ENCODE measurements around the gene TNN.

TNN gene

DNA sequence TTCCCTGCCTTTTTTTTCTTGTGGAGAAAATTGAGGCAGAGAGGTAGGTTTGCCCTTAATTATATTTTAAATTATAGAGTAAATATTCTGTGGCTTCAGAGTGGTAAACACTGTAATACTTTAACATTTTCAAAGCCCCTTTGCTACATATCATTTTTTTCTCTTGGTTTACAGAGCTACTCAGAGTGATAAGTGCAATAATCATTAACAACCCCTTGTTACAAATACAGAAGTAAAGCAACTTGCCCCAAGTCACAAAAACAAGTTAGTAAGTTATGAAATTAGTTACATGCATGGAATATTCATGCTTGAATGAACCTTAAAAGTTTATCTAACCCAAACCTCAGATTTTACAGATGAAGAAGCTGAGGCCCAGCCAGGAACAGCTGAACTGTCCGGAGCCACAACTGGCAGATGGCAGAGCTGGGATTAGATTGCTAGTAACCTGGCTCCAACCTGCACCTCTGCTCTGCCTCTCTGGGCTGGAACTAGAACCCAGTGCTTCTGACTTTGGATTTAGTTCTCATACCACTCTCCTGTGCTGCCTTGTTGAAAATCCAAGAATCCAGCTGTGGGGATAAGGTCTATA is 48.7 kb downstream of the TNN start:
- no peak for DNase-seq (ENCODE audit: low read depth in 3 of 3)

DNA sequence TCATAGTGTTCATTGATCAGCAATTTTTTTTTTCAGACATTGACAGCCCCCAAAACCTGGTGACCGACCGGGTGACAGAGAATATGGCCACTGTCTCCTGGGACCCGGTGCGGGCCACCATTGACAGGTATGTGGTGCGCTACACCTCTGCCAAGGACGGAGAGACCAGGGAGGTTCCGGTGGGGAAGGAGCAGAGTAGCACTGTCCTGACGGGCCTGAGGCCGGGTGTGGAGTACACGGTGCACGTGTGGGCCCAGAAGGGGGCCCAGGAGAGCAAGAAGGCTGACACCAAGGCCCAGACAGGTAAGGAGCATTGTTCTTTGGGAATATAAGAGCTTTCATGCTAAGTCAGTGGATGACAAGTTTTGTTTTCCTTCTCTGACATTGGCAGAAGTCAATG is 49.3 kb downstream of the TNN start:
- no peak for DNase-seq (ENCODE audit: low read depth in 3 of 3)

DNA sequence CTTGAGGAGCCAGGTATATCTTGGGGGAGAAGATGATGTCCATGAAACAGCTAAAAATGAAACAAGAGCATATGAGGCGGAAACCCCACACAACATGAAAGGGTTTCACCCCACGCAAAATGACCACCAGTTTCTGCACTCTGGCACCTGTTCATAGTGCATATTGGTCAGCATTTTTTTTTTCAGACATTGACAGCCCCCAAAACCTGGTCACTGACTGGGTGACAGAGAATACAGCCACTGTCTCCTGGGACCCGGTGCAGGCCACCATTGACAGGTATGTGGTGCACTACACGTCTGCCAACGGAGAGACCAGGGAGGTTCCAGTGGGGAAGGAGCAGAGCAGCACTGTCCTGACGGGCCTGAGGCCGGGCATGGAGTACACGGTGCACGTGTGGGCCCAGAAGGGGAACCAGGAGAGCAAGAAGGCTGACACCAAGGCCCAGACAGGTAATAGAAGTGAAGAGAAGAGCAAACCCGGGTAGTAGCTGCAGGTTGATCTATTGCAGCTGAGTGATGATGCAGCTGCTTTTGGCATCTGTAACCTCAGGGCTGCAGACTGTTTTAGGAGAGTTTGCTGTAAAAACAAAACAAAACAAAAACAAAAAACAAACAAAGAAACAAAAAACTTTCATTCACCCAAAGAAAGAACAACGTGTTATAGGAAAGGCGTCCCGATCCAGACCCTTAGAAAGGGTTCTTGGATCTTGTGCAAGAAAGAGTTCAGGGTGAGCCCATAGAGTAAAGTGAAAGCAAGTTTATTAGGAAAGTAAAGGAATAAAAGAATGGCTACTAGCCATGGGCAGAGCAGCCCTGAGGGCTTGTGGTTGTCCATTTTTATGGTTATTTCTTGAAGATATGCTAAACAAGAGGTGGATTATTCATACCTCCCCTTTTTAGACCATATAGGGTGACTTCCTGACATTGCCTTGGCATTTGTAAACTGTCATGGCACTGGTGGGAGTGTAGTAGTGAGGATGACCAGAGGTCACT is 51.0 kb downstream of the TNN start:
- DNase-seq (ENCODE audit: low read depth in 3 of 3), result no peak

DNA sequence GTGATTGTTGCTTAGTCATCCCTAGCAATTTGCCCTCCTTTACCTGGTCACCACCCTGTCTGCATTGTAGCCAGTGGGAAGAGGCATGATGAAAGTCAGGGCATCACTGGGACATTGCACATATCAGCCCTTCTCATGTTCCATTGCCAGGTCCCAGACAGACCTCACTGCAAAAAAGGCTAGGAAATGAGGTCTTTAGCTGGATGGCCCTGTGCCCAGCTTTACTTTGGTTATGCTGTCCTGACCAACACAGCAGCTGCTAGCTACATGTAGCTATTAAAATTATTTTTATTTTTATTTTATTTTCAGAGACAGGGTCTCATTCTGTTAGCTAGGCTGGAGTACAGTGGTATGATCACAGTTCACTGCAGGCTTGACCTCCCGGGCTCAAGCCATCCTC is 52.9 kb downstream of the TNN start:
- DNase-seq (ENCODE audit: low read depth in 3 of 3), result no peak

DNA sequence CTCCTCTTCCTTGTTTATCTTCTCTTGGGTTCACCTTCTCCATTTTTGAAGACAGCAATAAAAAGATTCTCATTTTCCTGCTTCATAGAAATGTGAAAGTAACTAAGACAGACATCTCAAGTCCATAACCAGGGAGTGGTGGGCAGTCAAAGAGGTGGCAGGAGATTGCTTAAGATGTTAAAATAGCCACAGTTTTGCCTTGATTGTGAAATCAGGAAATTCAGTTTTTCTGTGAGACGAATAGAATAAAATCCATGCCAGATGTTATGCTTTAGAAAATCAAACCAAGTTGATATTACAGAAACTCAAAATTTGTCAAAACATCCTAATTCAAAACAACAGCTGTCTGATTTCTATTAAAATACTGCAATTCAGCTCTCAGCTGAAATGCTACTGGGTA is 57.2 kb downstream of the TNN start:
- no peak for DNase-seq (ENCODE audit: low read depth in 3 of 3)

DNA sequence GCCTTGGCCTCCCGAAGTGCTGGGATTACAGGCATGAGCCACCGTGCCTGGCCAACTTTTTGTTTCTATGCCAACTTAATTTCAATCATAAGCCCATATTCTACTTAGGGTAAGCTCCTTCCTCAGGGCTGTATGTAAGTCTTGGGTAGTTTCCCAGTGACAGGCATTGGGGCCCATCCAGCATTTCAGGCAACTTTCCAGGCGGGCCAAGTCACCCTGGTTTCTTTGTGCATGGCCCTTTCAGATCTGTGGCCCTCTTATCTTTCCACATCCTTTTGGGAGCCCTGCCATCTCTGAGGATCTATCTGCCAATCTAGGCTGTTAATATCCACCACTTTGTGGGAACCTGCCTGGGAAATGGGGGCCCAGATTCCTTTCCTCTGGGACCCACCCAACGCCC is 58.7 kb downstream of the TNN start:
- DNase-seq (ENCODE audit: low read depth in 3 of 3), result no peak

DNA sequence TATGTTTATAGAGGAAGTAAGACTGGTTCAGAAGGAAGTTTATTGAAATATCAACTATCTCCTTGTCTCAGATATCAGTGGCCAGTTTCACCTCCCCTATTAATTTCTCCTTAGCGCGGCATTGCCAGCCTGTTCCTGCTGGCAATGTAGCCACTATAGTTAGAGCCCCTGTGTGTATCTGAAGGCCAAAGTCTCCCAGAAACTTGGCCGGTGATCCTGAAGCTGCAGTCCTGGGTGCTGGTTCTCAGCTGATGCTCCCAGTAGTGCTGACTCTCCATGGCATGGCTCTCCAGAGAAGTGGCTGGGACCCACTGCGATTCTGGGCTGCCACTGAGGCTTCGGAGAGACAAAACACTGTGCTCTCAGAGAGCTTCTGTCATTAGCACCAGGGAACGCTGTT is 59.9 kb downstream of the TNN start:
- no peak for DNase-seq (ENCODE audit: low read depth in 3 of 3)

DNA sequence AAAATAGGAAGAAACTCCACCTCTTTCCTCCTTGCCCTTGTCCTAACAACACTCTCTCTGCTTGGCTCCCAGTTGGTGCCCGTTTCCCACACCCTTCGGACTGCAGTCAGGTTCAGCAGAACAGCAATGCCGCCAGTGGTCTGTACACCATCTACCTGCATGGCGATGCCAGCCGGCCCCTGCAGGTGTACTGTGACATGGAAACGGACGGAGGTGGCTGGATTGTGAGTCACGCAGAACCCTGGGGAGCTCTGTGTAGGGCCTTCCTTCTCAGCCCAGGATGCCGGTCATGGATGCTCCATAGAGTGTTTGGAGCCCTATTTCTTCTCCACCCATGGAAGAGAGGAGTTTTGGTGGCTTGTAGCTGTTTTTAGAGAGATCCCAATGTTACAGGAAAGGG is 60.9 kb downstream of the TNN start:
- DNase-seq (ENCODE audit: low read depth in 3 of 3), result no peak

DNA sequence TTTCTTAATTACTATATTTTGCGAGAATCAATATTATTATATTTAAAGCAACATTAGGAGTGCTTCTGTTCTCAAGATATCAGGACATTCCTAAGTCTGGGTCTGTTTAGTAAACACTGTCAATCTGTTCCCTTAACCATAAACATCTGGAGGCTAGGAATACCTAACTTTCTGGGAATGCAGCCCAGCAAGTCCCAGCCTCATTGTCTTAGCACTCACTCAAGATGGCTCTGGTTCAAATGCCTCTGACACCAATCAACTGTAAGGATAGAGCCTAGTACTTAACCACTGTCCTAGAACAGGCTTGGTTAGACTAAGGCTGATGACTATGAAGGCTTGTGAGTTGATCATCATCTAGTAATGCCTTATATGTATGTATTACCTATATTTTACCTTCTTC is 61.5 kb downstream of the TNN start:
- DNase-seq (ENCODE audit: low read depth in 3 of 3), result no peak

DNA sequence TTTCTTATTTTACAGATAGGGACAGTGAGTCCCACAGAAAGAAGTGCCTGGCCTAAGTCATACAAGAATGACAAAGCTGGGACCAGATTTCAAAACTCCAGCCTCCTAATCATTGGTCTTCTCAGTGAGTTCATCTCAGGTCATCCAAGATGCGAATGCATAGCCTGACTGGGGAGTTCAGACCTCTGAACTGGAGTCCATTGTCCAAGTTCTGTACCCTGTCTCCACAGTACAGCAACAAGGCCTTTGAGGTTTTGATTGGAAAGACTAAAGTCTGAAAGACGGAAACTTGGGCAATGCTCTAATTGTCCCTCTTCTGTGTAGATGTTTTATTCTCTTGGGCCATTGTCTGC is 62.0 kb downstream of the TNN start:
- DNase-seq (ENCODE audit: low read depth in 3 of 3), result no peak

DNA sequence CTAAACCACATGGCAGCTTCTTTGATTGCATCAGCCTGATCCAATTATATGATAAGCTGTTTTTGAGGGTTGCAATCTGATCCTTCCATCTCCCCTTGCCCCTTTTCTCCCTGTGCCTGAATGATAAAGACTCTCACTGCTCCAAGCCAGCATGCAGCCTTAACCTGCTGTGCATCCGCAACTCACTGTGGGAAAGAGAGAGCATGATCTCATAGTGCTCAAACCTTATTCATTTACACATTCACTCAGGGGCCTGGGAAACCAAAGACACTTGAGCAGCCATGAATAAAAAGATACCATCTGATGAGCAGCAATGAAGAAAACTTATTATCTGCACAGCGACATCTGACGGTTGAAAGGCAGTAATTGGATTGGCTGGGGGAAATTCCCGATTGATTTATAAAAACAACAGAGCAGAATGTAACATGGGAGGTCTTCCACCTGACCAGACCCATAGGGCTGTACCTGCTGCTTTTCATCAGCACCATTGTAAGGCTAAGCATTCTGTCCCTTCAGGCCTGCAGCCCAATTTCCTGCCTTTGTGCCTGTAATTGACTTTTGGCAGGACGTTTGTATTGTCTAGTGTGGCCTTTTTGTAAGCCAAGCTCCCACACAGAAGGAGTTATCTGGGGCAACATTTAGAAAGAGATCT is 62.5 kb downstream of the TNN start:
- DNase-seq (ENCODE audit: low read depth in 3 of 3), result no peak

DNA sequence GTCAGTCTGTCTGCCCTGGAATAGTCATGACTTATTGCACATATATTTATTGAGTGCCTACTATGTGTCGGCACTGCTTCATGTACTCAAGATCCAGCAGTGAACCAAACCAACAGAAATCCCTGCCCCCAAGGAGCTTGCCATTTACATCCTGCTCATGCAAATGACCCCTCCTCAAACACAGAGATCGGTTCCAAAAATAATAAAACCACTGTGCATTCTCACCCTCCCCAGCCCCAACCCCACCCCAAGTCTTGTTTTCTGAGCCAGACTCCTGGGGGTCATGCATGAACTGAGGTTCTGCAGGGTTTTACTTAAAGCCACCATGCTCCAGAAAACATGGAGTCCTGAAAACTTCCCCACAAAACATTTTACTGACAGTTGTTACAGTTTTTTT is 63.0 kb downstream of the TNN start:
- DNase-seq (ENCODE audit: low read depth in 3 of 3), result no peak

DNA sequence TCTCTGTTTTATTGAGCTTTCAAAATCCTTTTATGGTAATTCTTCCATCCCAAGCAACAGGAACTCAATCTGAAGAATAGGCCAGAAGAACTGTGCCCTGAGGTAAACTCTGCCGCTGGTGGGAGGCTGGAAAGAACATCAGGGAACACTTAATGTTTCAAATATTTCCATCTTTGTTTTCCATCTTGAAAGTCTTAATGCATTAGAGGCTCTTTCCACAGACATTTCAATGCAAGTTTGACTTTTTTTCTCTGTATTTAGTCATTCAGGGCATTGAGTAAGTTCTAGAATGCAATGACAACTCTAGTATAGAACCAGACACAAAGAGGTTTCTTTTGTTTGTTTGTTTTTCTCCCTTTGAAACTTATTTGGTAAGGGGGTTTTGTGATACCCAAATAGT is 63.5 kb downstream of the TNN start:
- no peak for DNase-seq (ENCODE audit: low read depth in 3 of 3)

DNA sequence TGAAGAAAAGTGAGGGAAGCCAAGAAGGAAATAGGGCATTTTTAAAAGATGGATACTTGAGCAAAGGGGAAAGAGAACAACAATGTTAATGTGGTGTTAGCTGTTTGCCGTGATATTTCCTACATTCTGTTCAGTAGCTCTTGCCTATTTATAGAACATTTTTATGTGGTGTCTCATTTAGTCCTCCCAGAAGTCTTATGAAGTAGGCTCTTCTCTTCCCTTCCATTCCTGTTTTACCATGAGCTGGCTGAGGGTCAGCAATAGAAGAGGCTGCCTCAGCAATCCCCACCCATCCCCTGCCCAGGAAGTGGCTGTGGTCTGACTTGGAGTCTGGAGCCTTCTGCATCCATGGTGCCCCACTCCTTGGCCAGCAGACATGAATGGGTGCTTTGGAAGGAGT is 64.8 kb downstream of the TNN start:
- DNase-seq (ENCODE audit: low read depth in 3 of 3), result no peak

DNA sequence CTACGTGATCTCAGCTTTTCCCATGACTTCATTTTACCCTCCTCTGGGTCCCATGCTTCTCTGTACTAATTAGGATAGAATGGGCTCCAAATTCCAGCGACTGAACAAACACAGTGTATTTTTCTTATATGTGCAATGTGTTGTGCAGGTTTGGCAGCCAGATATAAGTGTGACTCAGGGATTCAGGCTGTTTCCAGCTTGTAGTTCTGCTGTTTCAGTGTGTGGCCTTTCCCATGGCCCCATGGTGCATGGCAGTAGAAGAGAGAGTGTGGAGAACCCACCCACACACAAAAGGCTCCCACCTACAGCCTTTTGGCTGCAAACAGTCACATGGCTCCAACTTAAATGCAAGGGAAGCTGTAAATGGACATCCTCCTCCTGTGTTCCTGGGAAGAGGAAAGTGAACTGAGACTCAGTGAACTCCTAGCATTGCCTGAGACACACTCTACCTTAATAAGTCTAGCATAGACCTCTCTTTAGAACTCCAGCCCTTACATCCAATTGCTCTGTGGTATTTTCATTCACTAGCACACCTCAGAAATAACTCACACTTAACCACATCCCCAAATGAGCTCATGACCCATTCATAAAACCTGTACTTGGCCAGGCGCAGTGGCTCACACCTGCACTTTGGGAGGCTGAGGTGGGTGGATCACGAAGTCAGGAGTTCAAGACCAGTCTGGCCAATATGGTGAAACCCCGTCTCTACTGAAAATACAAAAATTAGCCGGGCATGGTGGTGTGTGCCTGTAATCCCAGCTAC is 66.2 kb downstream of the TNN start:
- DNase-seq (ENCODE audit: low read depth in 3 of 3), result no peak

DNA sequence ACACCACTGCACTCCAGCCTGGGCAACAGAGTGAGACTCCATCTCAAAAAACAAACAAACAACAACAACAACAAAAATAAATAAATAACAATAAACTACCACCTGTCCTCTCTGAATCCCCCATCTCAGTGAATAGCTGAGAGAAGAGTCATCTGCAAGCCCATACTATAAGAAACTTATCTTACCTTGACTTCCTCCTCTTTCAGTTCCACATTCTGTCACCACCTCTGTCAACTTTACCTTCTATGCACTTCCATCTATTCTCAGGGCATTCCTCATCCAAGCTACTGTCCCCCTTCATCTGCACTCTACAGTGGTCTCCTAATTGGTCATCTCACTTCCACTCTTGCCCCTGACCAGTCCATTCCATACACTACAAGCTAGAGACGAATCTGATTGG is 66.9 kb downstream of the TNN start:
- no peak for DNase-seq (ENCODE audit: low read depth in 3 of 3)

DNA sequence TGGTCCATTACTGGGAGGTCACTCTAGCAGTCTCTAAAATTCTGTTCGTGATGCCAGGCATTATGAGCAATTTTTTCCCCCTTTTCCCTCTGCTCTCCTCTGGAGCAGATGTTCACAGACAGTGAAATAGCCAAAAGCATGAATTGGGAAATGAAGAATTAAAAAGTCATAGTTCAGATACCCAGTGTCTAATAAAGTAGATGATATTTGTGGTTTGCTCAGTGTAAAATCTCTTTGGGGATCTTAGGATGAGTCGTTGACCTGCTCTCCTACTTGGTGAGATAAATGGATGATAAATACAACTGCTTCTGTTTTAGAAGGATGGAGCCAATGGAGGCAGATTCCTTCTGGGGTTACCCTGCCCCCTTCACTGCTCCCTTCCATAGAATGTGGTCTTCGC is 68.6 kb downstream of the TNN start:
- no peak for DNase-seq (ENCODE audit: low read depth in 3 of 3)

DNA sequence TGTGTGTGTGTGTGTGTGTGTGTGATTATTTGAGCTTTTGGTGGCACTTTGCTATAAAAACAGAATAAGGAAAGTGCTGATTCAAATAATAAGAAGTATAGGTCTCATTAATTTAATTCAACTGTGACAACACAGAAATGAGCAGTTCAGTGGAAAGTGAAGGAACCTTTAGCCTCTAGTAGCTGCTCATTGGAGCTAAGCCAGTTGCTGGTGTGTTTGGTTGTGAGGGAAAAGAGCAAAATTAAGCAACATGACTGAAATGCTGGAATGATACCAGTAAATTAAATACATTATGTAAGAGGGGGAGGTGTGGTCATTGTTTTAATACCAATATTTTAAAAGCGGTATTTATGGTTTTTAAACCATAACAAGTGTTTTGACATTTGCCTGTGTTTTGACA is 69.7 kb downstream of the TNN start:
- no peak for DNase-seq (ENCODE audit: low read depth in 3 of 3)

DNA sequence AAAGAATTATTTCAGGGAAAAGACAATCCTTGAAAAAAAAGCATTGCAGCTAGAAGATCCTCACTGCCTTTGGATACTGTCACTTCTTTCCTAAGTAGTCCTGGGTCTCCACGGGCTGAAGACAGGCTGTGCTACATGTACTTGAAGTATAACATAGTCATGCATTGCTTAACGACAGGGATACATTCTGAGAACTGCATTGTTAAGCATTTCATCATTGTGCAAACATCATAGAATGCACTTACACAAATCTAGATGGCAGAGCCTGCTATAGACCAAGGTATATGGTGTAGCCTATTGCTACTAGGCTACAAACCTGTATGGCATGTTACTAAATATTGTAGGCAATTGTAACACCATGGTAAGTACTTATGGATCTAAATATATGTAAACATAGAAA is 70.9 kb downstream of the TNN start:
- DNase-seq (ENCODE audit: low read depth in 3 of 3), result no peak

DNA sequence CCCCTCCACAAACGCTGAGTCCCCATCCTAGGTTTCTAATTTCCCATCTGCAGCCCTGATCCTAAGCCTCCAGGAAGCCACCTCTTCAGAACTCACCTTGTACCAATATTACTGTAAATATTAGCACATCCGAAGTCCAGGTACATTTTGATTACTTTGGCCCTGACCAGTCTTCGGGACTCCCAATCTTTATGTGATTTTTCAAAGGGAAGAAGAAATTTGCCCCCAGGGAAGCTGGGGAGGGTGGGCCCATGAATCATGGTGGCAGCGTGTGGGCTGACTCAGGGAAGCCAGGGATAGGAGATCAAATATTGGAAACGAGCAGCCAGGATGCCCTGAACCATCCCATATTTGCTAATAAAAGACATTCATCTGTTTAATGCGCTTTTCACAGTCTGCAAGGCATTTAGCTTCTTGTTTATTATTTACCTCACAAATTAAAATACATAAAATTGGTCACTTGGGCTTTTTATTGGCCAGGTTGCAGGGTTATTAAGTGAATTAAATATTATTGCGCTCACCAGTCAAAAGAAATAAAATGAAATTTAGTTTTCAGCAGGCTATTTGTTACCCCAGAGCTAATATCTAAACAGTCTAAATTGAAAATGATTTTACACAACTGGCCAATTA is 78.4 kb downstream of the TNN start:
- no peak for DNase-seq (ENCODE audit: low read depth in 3 of 3)

DNA sequence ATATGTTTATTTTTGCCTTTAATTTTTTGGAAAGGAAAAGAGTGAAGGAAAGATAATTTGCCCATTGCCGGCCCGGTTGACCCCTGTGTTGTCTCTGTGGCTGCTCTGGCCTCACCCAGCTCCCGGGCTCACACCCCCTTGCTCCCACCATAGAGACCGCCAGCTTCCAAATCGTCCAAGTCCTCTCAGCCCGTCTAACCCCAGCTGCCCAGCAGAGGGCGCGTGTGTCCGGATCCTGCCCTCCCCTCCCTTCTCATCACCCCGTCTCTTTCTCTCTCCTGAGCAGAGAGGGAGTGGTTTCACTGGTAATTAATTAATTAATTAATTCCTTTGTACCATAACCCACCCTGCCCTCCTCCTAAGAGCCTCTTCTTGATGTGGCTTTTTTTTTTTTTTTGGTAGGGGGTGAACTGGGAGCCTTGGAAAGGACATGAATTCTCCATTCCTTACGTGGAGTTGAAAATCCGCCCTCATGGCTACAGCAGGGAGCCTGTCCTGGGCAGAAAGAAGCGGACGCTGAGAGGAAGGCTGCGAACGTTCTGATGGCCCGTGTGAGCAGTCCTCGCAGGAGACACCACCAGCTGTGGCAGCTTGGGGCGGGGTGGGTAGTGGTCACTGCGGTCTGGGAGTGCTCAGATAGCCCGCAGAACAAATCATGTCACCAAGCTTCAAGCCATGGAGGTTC is 79.0 kb downstream of the TNN start:
- peak; percentile 40 to 49 (median 44) for DNase-seq (ENCODE audit: low read depth in 3 of 3)
